IPS DF 4.7 (cell line): ENCODE data around the gene ZNF292.
"Not testable (repeated sequence)": the region's sequence is repeated elsewhere in the genome, so short reads cannot be mapped to it uniquely, and the experiment has no call there.

Experiments used
- DNase-seq: peaks from one replicate; pipeline ENCODE4 v3.0.0-alpha.2; 2013; ENCODE audit warnings: low spot score; ENCODE audit errors: extremely low read depth

ZNF292 gene

DNA sequence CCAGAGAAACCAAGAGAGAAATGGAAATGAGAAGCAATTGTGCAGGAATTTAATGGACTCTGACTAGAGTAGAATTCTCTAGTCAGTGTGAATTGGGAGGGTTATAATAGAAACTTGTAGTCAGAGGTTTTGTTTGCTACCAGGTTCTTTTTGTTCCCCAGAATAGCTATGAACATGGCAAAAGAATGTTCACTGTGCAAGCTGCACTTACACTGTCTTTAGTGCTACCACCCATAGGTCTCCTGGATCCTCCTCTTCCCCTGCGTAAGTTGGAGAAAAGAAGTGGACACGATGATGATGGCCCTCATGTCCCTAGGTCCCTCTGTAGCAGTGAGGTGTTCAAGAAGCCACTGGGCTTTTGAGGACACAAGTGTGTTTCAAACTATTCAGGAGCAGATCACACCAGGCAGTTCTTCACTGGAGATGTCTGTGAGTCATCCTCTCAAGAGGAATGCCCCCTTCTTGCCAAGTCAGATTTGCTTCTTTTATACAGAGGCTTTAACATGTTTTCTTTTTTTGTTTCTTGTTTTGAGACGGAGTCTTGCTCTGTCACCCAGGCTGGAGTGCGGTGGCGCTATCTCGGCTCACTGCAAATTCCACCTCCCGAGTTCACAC, 119.4 kb downstream of the ZNF292 start:
- DNase-seq = no peak

DNA sequence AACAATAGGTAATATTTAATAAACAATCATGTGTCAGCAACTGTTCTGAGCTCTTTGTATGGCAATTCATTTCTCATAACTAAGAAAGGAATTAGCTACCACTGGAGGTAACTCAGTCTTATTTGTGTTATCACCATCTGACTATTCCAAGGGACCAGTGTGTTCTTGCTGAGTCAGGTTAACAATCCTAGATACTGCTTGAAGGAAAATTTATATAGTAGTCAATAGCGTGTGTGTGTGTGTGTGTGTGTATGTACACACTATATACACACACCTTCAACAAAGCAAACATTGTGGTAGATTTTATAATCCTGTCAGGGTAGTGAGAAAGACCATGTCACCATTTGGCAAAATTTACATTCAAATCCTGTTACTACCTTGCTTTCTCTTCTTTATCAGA, 121.3 kb downstream of the ZNF292 start:
- DNase-seq = no peak

DNA sequence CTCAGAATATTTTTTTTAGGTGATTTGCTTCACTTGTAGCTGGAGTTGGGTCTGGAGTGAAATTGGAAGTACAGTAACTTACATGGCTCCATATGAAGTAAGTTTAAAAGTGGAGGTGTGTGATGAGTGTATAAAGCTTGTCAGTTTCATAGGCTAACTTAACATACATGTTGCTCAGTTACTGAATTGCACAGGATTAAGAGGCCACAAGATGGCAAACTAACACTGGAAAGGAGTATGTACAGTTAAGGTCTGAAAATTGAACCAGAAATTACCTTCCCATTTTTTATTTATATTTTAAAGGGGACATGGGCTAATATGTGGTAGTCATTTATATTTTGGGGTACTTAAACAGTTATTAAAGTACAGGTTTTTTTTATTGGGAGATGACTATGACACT, 121.8 kb downstream of the ZNF292 start:
- no peak for DNase-seq

DNA sequence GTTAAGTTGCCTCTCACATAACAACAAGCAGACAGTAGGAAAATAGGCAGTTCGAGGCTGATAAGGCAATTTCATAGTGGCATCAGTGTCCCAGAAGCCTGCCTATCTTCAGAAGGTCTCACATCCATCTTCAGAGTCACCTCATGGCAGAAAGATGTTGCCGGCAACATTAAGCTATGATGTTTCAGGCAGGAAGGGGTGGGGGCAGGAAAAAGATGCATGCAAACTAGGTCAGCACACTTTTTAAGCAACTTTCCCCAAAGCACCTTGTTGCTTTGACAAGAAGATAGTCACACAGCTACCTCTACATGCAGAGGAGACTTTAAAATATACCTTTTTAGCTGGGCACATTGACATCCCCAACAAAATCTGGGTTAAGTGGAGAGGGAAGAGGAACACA, 123.8 kb downstream of the ZNF292 start:
- DNase-seq = no peak

DNA sequence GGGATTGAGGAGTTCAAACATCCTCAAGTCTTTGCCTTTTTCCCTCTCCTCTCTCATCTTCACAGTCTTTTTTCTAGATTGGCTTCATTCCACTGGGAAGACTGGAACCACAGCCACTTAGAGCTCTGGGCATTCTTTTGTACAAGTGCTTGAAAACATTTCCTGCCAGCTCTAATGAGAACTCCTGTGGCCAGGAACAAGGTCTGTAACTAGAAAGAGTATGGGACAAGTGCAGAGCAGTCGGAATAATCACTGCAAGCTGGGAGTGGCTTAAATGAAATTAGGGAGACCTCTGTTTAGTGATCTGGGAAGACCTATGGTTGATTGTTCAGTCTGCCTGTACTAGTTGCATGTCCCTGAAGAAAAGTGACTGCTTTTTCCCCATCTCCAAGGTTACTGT, 126.1 kb downstream of the ZNF292 start:
- no peak for DNase-seq

DNA sequence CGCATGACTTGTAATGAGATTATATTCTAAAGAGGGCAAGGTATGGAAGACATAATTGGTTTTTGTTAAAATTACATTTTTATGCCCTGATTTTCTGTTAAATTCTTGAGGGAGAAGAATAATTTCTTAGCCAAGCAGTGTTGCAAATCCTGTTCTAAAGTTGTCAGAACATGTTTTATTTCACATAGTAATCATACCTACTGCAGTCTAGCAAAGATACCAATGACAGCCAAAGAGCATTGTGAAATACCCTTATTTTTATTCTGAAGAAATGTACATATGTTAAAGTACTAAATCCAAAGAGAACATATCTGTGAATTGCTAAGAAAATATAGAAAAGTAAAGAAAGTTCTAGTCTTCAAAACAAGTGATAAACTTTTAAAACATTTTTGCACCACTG, 127.4 kb downstream of the ZNF292 start:
- DNase-seq = no peak

DNA sequence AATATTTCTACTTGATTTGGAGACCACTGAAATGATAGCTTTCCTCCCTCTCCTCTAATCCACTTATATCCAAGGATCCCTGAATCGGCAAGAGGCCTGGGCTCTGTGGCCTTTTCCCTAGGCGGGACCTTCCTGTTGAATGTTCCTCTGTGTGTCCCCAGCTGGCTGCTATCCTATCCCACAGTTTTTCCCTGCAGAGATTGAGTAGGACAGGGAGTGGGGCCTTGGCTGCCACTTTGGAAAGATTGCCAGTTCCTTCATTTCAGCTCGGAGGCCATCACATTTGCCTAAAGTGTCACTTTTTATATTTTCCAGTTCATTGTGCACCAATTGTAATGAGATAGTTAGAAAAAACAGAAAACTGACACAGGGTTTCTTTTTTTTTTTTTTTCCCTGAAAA, 128.1 kb downstream of the ZNF292 start:
- no peak for DNase-seq

DNA sequence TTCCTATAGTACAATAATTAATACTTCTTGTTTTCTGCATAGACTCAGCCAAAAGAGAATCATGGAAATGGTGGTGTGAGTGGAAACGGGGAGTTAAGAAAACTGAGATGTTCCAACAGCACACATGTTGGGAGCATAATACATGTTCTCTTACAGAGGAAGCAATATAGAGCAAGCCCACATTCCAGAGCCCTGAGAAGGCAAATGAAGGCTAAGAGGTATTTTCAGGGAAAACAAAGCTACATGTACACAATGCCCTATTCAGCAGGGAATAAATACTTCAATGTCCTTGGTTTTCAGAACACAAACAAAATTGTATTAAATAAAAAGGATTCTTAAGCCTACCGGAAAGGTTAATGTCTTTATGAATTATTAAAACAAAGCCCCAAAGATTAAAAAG, 131.9 kb downstream of the ZNF292 start:
- no peak for DNase-seq

DNA sequence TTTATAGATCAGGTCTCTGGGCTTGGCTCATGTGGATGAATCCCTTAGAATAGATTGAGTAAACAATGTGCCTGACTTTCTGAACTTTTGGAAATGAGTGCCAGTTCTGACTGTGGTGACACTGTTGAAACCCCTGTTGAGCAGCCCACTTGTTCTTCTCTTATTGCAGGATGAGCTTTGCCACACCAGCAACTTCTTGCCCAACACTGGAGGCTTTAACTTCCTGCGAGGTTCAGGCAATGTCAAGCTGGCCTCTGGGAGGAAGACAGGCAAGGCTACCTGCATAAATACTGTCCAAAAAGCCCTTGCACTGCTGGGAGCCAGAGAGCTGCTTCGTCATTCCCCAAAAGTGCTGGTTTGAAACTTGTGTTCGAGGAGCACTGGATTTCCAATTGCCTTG, 134.2 kb downstream of the ZNF292 start:
- DNase-seq = no peak

DNA sequence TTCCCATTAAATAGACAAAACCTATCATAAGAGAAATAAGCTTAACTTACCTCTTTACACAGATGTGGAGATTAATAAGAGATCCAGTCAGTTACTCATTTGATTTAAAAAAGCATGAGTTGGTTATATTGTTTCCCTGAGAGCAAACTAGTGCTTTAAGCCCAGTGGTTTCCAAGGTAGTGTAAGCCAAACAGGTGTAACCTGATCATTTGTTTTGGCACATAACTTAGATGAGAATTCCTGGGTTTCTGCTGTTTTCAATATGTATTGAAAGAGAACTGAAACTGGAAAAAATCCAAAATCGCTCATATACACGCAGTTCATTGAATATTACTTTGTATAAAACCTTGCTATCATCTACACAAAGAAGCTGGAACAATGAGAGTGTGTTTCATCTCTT, 136.5 kb downstream of the ZNF292 start:
- DNase-seq = no peak

DNA sequence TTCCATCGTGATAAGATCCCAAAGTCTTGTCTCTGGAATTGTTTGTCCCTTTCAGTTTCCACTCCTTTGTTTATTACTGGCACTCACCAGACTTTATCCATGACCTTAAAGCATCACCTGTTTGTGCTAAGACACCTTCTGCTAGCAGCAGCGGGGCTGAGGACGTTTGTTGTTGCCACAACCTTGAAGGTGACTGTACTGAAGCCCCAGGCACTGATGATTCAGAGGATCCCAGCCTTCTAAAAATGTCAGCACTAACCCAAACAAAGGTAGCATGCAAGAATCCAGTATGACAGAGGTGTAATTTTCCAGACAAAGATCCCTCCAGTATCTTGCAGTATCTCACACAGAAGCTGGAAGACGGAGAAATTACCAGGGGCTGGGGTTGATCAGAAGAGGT, 138.2 kb downstream of the ZNF292 start:
- DNase-seq = no peak

DNA sequence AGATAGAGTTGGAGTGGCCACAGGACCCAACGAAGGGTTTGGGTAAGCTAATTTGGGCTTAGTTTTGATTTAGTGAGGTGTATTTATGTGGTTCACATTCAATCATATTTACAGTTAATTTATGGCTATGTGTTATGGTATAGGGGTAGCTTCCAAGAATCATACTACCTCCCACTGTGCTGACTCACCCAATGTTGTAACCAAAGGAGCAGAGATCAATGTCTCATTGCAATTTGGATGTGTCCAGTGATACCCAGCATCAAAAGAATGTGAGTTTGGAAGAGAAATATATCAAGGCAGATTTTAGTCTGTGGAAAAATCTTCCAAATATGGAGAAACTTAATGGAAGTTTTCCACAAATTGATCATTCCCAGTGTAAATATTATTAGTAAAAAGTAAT, 141.8 kb downstream of the ZNF292 start:
- no peak for DNase-seq

DNA sequence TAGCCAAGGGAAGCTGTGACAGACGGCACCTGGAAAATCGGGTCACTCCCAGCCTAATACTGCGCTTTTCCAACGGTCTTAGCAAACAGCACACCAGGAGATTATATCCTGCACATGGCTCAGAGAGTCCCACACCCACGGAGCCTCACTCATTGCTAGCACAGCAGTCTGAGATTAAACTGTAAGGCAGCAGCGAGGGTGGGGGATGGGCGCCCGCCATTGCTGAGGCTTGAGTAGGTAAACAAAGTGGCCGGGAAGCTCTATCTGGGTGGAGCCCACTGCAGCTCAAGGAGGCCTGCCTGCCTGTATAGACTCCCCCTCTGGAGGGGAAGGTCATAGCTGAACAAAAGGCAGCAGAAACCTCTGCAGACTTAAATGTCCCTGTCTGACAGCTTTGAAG, 145.9 kb downstream of the ZNF292 start:
- not testable (repeated sequence) for DNase-seq

DNA sequence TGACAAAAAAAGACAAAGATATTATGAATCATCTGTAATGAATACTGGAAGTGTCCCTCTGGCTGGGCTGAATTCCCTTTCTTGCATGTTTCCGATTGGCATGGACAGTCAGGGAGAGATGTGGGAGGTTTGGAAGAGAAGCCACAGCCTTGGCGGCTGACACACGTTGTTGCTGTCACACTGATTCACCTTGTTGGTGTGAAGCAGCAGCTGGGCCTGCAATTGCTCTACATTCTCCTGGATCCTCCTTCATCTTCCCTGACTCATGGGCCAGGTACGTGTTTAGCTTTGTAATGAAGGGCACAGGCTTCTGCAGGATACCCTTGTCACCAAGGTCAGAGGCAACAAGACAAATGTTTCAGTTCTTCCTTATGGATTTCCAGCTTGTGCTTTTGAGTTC, 153.6 kb downstream of the ZNF292 start:
- no peak for DNase-seq

DNA sequence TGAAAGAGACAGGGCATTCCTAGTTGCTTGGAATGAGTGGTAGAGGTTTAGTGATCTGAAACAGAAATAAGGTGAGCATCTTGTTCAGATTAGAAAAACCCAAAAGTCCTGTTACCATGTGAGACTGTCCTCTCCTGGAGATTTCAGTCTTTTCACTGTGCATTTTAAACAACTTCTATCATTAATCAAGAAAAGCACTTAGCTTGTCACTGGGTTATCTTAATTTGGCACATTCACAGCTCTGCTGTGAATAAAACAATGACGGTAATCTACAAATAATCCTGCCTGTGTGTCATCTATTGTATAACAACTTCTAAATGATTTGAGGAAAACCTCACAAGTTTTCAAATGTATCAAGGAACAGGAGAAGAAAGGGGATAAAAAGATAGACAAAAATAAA, 157.5 kb downstream of the ZNF292 start:
- DNase-seq = no peak
